Breast epithelium (tissue), 3 donors: ENCODE results near the gene NUDT14.

Source experiments
- POLR2A ChIP-seq: fragments of 450-650 bp; IDR thresholded peaks from one replicate; pipeline ENCODE4 v1.6.1; 2016; ENCODE audit warnings: antibody characterized with exemption, mild to moderate bottlenecking, moderate library complexity
- TF ChIP-seq, protein P1 (sequence below), 3 donors: fragments of 450-650 bp; IDR thresholded peaks; one replicate each; pipeline ENCODE4 v1.5.1; 2016 to 2017; ENCODE audit warnings: antibody characterized with exemption in 3 of 3, mild to moderate bottlenecking in 3 of 3, moderate library complexity in 3 of 3

DNA sequence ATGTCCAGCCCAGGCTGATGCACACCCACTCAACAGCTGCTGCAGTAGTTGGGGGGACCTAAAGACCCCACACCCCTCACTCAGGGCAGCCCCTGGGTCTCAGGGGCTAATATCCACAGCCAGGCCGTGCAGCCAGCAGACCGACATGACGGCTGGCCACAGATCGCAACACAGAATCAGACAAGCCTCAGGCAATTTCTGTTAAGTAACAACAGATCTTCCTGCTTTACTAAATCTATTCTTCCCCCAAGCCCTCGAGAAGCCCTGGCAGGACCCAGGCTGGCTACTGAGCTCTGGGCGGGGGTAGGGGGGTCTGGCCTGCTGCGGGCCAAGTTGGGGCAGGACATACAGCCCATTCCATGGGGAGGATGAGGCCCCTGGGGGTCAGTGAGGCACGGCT, 28.0 kb upstream of the NUDT14 start:
- no peak for TF ChIP-seq POLR2A
- TF ChIP-seq, protein P1, sequence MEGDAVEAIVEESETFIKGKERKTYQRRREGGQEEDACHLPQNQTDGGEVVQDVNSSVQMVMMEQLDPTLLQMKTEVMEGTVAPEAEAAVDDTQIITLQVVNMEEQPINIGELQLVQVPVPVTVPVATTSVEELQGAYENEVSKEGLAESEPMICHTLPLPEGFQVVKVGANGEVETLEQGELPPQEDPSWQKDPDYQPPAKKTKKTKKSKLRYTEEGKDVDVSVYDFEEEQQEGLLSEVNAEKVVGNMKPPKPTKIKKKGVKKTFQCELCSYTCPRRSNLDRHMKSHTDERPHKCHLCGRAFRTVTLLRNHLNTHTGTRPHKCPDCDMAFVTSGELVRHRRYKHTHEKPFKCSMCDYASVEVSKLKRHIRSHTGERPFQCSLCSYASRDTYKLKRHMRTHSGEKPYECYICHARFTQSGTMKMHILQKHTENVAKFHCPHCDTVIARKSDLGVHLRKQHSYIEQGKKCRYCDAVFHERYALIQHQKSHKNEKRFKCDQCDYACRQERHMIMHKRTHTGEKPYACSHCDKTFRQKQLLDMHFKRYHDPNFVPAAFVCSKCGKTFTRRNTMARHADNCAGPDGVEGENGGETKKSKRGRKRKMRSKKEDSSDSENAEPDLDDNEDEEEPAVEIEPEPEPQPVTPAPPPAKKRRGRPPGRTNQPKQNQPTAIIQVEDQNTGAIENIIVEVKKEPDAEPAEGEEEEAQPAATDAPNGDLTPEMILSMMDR (IDR thresholded peaks at IDR 0.05) = no peak
